Osteoblast (primary cell): ENCODE measurements around the gene GFOD1. TPM values are rescaled to one million over a fixed set of nuclear protein-coding genes. Genes with fewer than 3 reads are reported as not detected.

Experiments used
- DNase-seq: peaks from one replicate; pipeline ENCODE4 v3.0.0; 2011; ENCODE audit warnings: low spot score, mixed read lengths; ENCODE audit not compliant: insufficient read length; ENCODE audit errors: missing footprints
- H2AFZ ChIP-seq: 2 replicates; pipeline ENCODE4 v1.6.0; 2011; ENCODE audit warnings: mild to moderate bottlenecking, low read length
- H3K27ac ChIP-seq: 2 replicates; pipeline ENCODE4 v1.5.1; 2011; ENCODE audit warnings: mild to moderate bottlenecking, low read depth, low read length, moderate library complexity
- H3K27me3 ChIP-seq: 2 replicates; pipeline ENCODE4 v1.6.0; 2012; ENCODE audit warnings: mild to moderate bottlenecking, control low read depth, inconsistent platforms, low read length, moderate library complexity; ENCODE audit not compliant: insufficient read depth
- H3K36me3 ChIP-seq: 2 replicates; pipeline ENCODE4 v1.5.1; 2011; ENCODE audit warnings: mild to moderate bottlenecking, low read length, control low read depth, moderate library complexity; ENCODE audit not compliant: insufficient read depth
- H3K4me1 ChIP-seq: 2 replicates; pipeline ENCODE4 v1.5.1; 2011; ENCODE audit warnings: mild to moderate bottlenecking, low read length, control low read depth, moderate library complexity; ENCODE audit not compliant: insufficient read depth
- H3K4me2 ChIP-seq: 2 replicates; pipeline ENCODE4 v1.6.0; 2011; ENCODE audit warnings: mild to moderate bottlenecking, low read length; ENCODE audit not compliant: insufficient read depth
- H3K4me3 ChIP-seq: fragments of 200-600 bp; sonication (generic); 3 replicates; pipeline ENCODE4 v1.5.1; 2012; ENCODE audit warnings: mild to moderate bottlenecking, low read length, inconsistent platforms; ENCODE audit not compliant: insufficient read depth
- H3K79me2 ChIP-seq: 2 replicates; pipeline ENCODE4 v1.6.0; 2012; ENCODE audit warnings: mild to moderate bottlenecking, low read length, control low read depth, inconsistent platforms; ENCODE audit not compliant: insufficient read depth
- H3K9me3 ChIP-seq: 2 replicates; pipeline ENCODE4 v1.5.1; 2011; ENCODE audit warnings: low read depth, low read length, control low read depth
- H4K20me1 ChIP-seq: 2 replicates; pipeline ENCODE4 v1.6.0; 2012; ENCODE audit warnings: mild to moderate bottlenecking, low read length, control low read depth; ENCODE audit not compliant: insufficient read depth
- CTCF ChIP-seq: IDR thresholded peaks from 2 replicates; pipeline ENCODE4 v1.5.1; 2011; ENCODE audit warnings: mild to moderate bottlenecking, low read depth, low read length, moderate library complexity; ENCODE audit errors: extremely low read depth
- total RNA-seq: library from RNA; depleted of rRNA; stranded (reverse); fragments of >200 nt; gene quantifications from 2 replicates; pipeline ENCODE4 v1.2.3, GENCODE V29; 2012

The GFOD1 gene
- total RNA-seq, 1 donor = 3.6 TPM

DNA sequence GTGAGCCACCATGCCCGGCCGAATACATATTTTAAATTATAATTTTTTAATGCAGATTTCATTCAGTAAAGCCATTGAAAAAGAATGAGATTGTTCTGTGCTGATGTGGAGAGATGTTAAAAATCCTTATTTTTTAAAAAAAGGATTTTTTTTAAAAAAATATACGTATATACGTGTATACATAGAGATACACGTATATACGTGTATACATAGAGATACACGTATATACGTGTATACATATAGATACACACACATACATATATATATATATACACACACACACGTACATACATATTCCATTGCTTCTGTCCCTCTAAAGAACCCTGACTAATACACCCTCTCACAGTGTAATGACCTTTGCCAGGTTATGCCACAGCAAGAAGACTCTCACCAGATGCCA is 135.2 kb downstream of the GFOD1 start:
- Histone ChIP-seq H3K4me1 (peaks cover 23% of the 10 kb centered on the region), H3K4me2 (no peak overlapping the region), H3K4me3 (no peak overlapping the region), H2AFZ (no peak overlapping the region), H4K20me1 (no peaks in the 10 kb centered on the region), H3K36me3 (no peaks in the 10 kb centered on the region), H3K27ac (no peak overlapping the region), H3K9me3 (no peaks in the 10 kb centered on the region), H3K79me2 (no peaks in the 10 kb centered on the region), H3K27me3 (no peaks in the 10 kb centered on the region)
- DNase-seq = no peak
- no peak for TF ChIP-seq CTCF

GRCh38 chr6:13351271-13351670 is 136.1 kb downstream of the GFOD1 start:
- Histone ChIP-seq H3K27ac (no peak overlapping the region), H3K4me2 (no peak overlapping the region), H3K79me2 (no peaks in the 10 kb centered on the region), H3K36me3 (no peaks in the 10 kb centered on the region), H3K27me3 (no peaks in the 10 kb centered on the region), H2AFZ (no peak overlapping the region), H3K4me1 (peaks cover 22% of the 10 kb centered on the region), H4K20me1 (no peaks in the 10 kb centered on the region), H3K9me3 (no peaks in the 10 kb centered on the region), H3K4me3 (no peak overlapping the region)
- TF ChIP-seq CTCF = no peak
- no peak for DNase-seq

GRCh38 chr6:13349811-13350506 is 137.4 kb downstream of the GFOD1 start:
- H3K9me3 ChIP-seq = no peaks in the 10 kb centered on the region
- TF ChIP-seq CTCF = no peak
- no peak overlapping the region for H3K4me3 ChIP-seq
- H4K20me1 ChIP-seq = no peaks in the 10 kb centered on the region
- DNase-seq = no peak
- H2AFZ ChIP-seq = no peak overlapping the region
- H3K36me3 ChIP-seq = no peaks in the 10 kb centered on the region
- H3K27me3 ChIP-seq = no peaks in the 10 kb centered on the region
- H3K79me2 ChIP-seq = no peaks in the 10 kb centered on the region
- H3K4me2 ChIP-seq = no peak overlapping the region
- peaks cover 9% of the 10 kb centered on the region for H3K4me1 ChIP-seq
- no peak overlapping the region for H3K27ac ChIP-seq

DNA sequence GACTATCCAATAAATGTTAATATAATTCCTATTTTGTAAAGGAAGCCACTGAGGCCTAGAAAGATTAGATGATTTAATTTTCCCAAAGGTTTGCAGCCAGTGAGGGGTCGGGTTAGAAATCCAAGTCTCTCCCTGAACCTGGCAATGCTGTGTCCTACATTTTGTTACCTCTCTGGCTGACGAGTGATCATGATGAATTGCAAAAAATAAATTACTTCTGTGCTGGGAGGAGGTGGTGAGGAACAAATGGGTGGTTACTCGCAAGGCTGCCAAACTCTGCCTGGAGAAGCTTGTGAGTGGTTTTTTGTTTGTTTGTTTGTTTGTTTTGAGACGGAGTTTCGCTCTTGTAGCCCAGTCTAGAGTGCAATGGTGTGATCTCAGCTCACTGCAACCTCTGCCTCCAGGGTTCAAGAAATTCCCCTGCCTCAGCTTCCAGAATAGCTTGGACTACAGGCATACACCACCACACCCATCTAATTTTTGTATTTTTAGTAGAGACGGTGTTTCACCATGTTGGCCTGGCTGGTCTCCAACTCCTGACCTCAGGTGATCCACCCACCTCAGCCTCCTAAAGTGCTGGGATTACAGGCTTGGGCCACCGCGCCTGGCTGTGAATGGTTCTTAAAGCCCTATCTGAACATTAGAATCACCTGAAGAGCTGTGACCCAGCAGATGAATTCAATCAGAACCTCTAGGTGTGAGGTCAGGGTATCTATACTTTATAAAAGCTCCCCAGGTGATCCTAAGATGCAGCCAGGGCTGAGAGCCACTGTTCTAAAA is 138.9 kb downstream of the GFOD1 start:
- no peak for TF ChIP-seq CTCF
- H3K79me2 ChIP-seq = no peaks in the 10 kb centered on the region
- no peaks in the 10 kb centered on the region for H3K9me3 ChIP-seq
- no peak overlapping the region for H2AFZ ChIP-seq
- no peaks in the 10 kb centered on the region for H4K20me1 ChIP-seq
- H3K27me3 ChIP-seq = no peaks in the 10 kb centered on the region
- no peak overlapping the region for H3K4me3 ChIP-seq
- no peak overlapping the region for H3K4me2 ChIP-seq
- no peaks in the 10 kb centered on the region for H3K4me1 ChIP-seq
- no peaks in the 10 kb centered on the region for H3K36me3 ChIP-seq
- no peak overlapping the region for H3K27ac ChIP-seq
- DNase-seq = no peak
